Heart left ventricle (tissue), 16 donors: Measurements from ENCODE around the gene CEP170. TPM values are rescaled to one million over a fixed set of nuclear protein-coding genes. Genes with fewer than 3 reads are reported as not detected.

Experiments used
- ATAC-seq, 4 donors: fragments of 200-7000 bp; cut with Tn5 transposase; one replicate each; pipeline ENCODE4 v1.9.1; 2020 to 2022; ENCODE audit warnings: moderate library complexity in 4 of 4, mild to moderate bottlenecking in 3 of 4, moderate number of reproducible peaks in 1 of 4
- DNase-seq, 5 donors: peaks; one replicate each; pipeline ENCODE4 v3.0.0-alpha.2; 2020
- H3K27ac ChIP-seq, 12 donors: fragments of 200-600 bp; sonication (generic) in 4 of 12; one replicate each; pipeline versions ENCODE4 v1.5.0 to v1.8.0; 2016 to 2022; ENCODE audit warnings: mild to moderate bottlenecking in 2 of 12
- H3K27me3 ChIP-seq, 9 donors: fragments of 200-600 bp; sonication (generic) in 2 of 9; one replicate each; pipeline versions ENCODE4 v1.5.1 to v1.8.0; 2016 to 2022; ENCODE audit warnings: mild to moderate bottlenecking in 3 of 9
- H3K36me3 ChIP-seq, 9 donors: fragments of 200-600 bp; sonication (generic) in 2 of 9; one replicate each; pipeline versions ENCODE4 v1.5.0 to v1.8.0; 2018 to 2022; ENCODE audit warnings: mild to moderate bottlenecking in 2 of 9
- H3K4me1 ChIP-seq, 12 donors: fragments of 200-600 bp; sonication (generic) in 4 of 12; one replicate each; pipeline versions ENCODE4 v1.5.0 to v1.8.0; 2016 to 2022; ENCODE audit warnings: mild to moderate bottlenecking in 3 of 12
- H3K4me3 ChIP-seq, 12 donors: fragments of 200-600 bp; sonication (generic) in 4 of 12; one replicate each; pipeline versions ENCODE4 v1.5.0 to v1.8.0; 2017 to 2022; ENCODE audit warnings: mild to moderate bottlenecking in 9 of 12, moderate library complexity in 4 of 12
- H3K9me3 ChIP-seq, 12 donors: fragments of 200-600 bp; sonication (generic) in 4 of 12; one replicate each; pipeline versions ENCODE4 v1.5.0 to v1.8.0; 2016 to 2022; ENCODE audit warnings: mild to moderate bottlenecking in 1 of 12
- POLR2A ChIP-seq, 2 donors: fragments of 450-650 bp; IDR thresholded peaks; one replicate each; pipeline ENCODE4 v1.6.1; 2017; ENCODE audit warnings: antibody characterized with exemption in 2 of 2, mild to moderate bottlenecking in 2 of 2, moderate library complexity in 2 of 2
- WGBS, 4 donors: extraction: QIAGEN DNeasy Blood & Tissue Kit in 2 of 4; methylation state at CpG; one replicate each; pipeline versions ENCODE4 v1.1.5 to v1.1.7; 2013 to 2018; 5-methylcytosine and 5-hydroxymethylcytosine counted together
- intact Hi-C, 10 donors: fragments of 100-400 bp; cut with DNase I; formaldehyde crosslinking; loops; one replicate each; pipeline versions ENCODE4 v1.11.1 to v1.14.2; 2022
- polyA plus RNA-seq, 2 donors: library from polyadenylated mRNA; stranded (reverse); fragments of 200-250 nt; gene quantifications; one replicate each; pipeline ENCODE4 v1.2.3, GENCODE V29; 2013
- total RNA-seq, 9 donors: library from RNA; depleted of rRNA in 2 of 9; stranded (reverse); fragments of >200 nt in 2 of 9; fragmentation: NEBNext Ultra II Directional in 3 of 9; extraction: Animal tissue kit (Norgen Biotek cat#: 25700) in 3 of 9; gene quantifications; one replicate each; pipeline versions ENCODE4 v1.1.0 to v1.2.4, GENCODE V29; 2016 to 2023
- TF ChIP-seq, protein P1 (sequence below), 12 donors: fragments of 200-600 bp; sonication (generic) in 4 of 12; IDR thresholded peaks; one replicate each; pipeline versions ENCODE4 v1.5.0 to v1.8.0; 2018 to 2022; ENCODE audit warnings: antibody characterized with exemption in 12 of 12, mild to moderate bottlenecking in 5 of 12
- donor health status: ischemic (EF 13 %, LVEDD 7.1; RV severe dilation, severe dysfunction).
- donor health status: healthy with polysubstance abuse.
- donor health status: DM: no; HTN: yes; CAD: no.
- donor health status: DM: no; HTN: no; CAD: no.
- donor health status: ischemic (EF 25% LVEDD 6.9; RV normal size, moderate dysfunction).
- donor health status: ischemic (EF 25% LVEDD 5.7; RV mildly dilated, moderate dysfunction).
- donor health status: healthy.
- donor health status: DM: yes; HTN: yes; CAD: no.
- donor health status: ischemic (EF 35%, LVEDD 5.7; RV mildly dilated, moderate dysfunction).
- donor health status: nonischemic (EF 11% LVEDD 7.7; RV severe dilation, severe dysfunction).
- donor health status: DM: yes; HTN: yes; CAD: no.
- donor health status: PGD.
- donor health status: ischemic (EF 29% LVEDD 5.4; RV normal size, mild dysfunction).
- donor health status: nonischemic (EF 23%, LVEDD 6.1; RV moderate dilation, normal function).

CEP170 gene
- total and polyA plus RNA-seq, 11 donors: 9.7 to 70.3 (median 37.7) TPM

DNA sequence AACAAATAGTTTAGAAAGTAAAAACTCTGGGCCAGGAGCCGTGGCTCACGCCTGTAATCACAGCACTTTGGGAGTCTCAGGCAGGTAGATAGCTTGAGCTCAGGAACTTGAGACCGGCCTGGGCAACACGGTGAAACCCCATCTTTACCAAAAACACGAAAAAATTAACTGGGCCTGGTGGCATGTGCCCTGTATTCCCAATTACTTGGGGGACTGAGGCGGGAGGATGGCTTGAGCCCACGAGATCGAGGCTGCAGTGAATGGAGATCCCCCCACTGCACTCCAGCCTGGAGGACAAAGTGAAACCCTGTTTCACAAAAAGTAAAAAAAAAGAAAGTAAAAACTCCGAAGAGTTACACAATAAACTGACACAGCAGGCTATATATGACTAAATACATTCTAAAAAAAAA lies 10.6 kb downstream of the CEP170 start:
- Histone ChIP-seq H3K4me1 (peaks cover 0 to 64% (median 17%) of the 10 kb centered on the region in 12 donors), H3K36me3 (peaks cover 0 to 3% (median 0%) of the 10 kb centered on the region in 9 donors), H3K27ac (no peak overlapping the region), H3K27me3 (no peaks in the 10 kb centered on the region), H3K9me3 (no peaks in the 10 kb centered on the region), H3K4me3 (no peak overlapping the region)
- 78 to 90% (median 80%) methylated on average over 9 of the region's 9 CpGs for WGBS, 4 donors
- no peak for ATAC-seq
- intact Hi-C loops: no loop called here
- no peak for DNase-seq
- TF ChIP-seq POLR2A (IDR thresholded peaks at IDR 0.05): no peak
- TF ChIP-seq, protein P1, sequence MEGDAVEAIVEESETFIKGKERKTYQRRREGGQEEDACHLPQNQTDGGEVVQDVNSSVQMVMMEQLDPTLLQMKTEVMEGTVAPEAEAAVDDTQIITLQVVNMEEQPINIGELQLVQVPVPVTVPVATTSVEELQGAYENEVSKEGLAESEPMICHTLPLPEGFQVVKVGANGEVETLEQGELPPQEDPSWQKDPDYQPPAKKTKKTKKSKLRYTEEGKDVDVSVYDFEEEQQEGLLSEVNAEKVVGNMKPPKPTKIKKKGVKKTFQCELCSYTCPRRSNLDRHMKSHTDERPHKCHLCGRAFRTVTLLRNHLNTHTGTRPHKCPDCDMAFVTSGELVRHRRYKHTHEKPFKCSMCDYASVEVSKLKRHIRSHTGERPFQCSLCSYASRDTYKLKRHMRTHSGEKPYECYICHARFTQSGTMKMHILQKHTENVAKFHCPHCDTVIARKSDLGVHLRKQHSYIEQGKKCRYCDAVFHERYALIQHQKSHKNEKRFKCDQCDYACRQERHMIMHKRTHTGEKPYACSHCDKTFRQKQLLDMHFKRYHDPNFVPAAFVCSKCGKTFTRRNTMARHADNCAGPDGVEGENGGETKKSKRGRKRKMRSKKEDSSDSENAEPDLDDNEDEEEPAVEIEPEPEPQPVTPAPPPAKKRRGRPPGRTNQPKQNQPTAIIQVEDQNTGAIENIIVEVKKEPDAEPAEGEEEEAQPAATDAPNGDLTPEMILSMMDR (IDR thresholded peaks at IDR 0.05): no peak

DNA sequence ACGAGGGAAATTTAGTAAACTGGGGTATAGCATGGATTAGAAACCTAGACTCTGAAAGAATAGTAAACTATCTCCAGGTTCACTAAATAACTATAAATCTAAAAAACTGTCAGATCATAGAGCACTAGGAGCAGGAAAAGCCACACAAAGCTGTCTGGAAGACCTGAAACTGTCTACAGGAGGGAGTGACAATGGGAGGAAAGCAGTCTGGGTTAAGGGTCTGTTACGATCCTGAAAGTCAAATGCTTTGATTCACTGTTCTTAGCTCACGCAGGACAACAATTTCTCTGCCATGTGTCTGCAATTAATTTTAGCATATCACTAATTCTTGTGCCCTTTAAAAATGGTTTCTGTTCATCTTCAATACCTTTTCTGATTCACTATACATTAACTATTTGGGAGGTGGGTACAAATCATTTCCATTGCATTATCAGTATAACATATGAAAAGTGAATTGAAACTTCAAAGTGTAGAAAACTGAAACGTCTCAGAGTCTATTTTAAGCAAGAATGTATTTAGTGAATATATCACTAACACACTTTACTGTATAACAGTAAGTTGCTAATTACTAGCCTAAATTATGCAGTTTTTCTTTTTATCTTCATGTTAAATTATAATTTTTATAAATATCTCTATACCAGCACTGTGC lies 18.4 kb downstream of the CEP170 start:
- Histone ChIP-seq H3K27ac (peak overlapping the region in 6 of 12 donors; percentile 1 to 46 (median 14)), H3K27me3 (no peaks in the 10 kb centered on the region), H3K4me3 (peak overlapping the region in 1 of 12 donors; percentile 2), H3K36me3 (peaks cover 0 to 10% (median 4%) of the 10 kb centered on the region in 9 donors), H3K9me3 (peaks cover 0 to 13% (median 4%) of the 10 kb centered on the region in 12 donors), H3K4me1 (peaks cover 5 to 53% (median 34%) of the 10 kb centered on the region in 12 donors)
- intact Hi-C loops: no loop called here
- WGBS, 4 donors: 25 to 30% (median 28%) methylated on average over 4 of the region's 4 CpGs
- ATAC-seq: peak in 2 of 4 donors; percentile 46 to 57
- no peak for TF ChIP-seq POLR2A (IDR thresholded peaks at IDR 0.05)
- TF ChIP-seq, protein P1 (IDR thresholded peaks at IDR 0.05): no peak
- DNase-seq: no peak

DNA sequence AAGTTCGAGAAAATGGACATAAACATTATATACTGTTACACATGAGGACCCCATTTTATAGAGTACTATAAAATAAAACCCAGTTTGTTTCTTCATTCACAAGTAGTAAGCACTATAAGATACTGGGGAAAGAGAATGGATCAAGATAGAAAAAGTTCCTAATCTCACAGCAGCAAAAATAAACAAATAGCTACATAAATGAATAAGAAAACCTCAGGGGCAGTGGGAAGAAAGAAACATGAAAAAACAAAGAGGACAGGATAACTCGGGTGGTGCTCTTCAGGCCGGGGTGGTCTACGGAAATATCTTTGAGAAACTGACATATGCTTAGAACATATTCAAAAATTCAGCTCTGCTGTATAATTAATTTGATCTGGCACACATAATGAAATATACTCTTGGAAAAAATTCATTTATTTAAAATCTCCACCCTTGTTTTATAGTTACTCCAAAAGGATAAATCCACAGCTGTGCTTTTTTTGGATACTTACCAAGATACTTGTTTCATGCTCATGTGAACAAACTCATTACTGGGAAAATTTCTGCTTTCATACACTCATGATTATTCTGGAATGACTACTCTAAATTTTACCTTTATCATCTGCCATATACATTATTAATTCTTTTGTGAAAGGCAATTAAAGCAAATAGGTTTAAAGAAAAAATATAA lies 20.0 kb downstream of the CEP170 start:
- peak in 2 of 4 donors; percentile 34 to 66 for ATAC-seq
- intact Hi-C loops: no loop called here
- no peak for TF ChIP-seq POLR2A (IDR thresholded peaks at IDR 0.05)
- Histone ChIP-seq H3K9me3 (peaks cover 0 to 29% (median 19%) of the 10 kb centered on the region in 12 donors), H3K4me3 (no peak overlapping the region), H3K27me3 (no peaks in the 10 kb centered on the region), H3K4me1 (peaks cover 5 to 53% (median 34%) of the 10 kb centered on the region in 12 donors), H3K36me3 (peaks cover 0 to 13% (median 4%) of the 10 kb centered on the region in 9 donors), H3K27ac (peak overlapping the region in 5 of 12 donors; percentile 3 to 46 (median 17))
- DNase-seq: no peak
- 51 to 70% (median 53%) methylated on average over 4 of the region's 4 CpGs for WGBS, 4 donors

GRCh38 chr1:243233908-243234307 lies 21.2 kb downstream of the CEP170 start:
- TF ChIP-seq, protein P1 (IDR thresholded peaks at IDR 0.05): no peak
- TF ChIP-seq POLR2A (IDR thresholded peaks at IDR 0.05): no peak
- Histone ChIP-seq H3K4me3 (no peak overlapping the region), H3K4me1 (peaks cover 5 to 50% (median 34%) of the 10 kb centered on the region in 12 donors), H3K27ac (peak overlapping the region in 1 of 12 donors; percentile 17), H3K9me3 (peaks cover 0 to 41% (median 24%) of the 10 kb centered on the region in 12 donors), H3K36me3 (peaks cover 0 to 13% (median 4%) of the 10 kb centered on the region in 9 donors), H3K27me3 (no peaks in the 10 kb centered on the region)
- ATAC-seq (peak in 1 of 4 donors; percentile 39), DNase-seq (no peak)
- intact Hi-C loops: no loop called here
- WGBS, 4 donors: 70 to 86% (median 75%) methylated on average over 2 of the region's 2 CpGs
